K562 (cell line): ENCODE results near the gene RTF2. TPM values are rescaled to one million over a fixed set of nuclear protein-coding genes. Genes with fewer than 3 reads are reported as not detected.

Source experiments
- ATAC-seq: fragments of 200-7000 bp; cut with Tn5 transposase; 3 replicates; pipeline ENCODE4 v1.9.1; 2020; ENCODE audit warnings: moderate library complexity
- BruUV-seq: library from RNA; stranded (reverse); fragments of 400-500 nt; replicated peaks from 2 replicates; lab custom pipeline; 2021; lab: Mats Ljungman, UMichigan
- CTCF ChIA-PET: fragments of 300-600 bp; formaldehyde crosslinking; extraction: SDS; loops from one replicate; lab custom pipeline; 2021; ENCODE audit warnings: low intra/inter-chr PET ratio; lab: Yijun Ruan, JAX
- POLR2A ChIA-PET: fragments of 300-600, 350-650 bp; sonication (Branson Sonifier 250); formaldehyde crosslinking; extraction: SDS; loops from one replicate; lab custom pipeline; 2021; ENCODE audit warnings: antibody characterized with exemption, inconsistent platforms; lab: Yijun Ruan, JAX
- DNase-seq, 4 experiments: peaks; one replicate each; pipeline versions ENCODE4 v3.0.0 to v3.0.0-alpha.2; 2011 to 2018; ENCODE audit warnings: low spot score in 3 of 4, mixed read lengths in 3 of 4; ENCODE audit errors: extremely low read depth in 1 of 4
- FAIRE-seq: peaks from 2 replicates; lab custom pipeline; 2011; peaks lifted over from hg19 to GRCh38; lab: Jason Lieb, UNC
- H2AFZ ChIP-seq: 2 replicates; pipeline ENCODE4 v1.6.0; 2011; ENCODE audit warnings: low read depth, low read length, control low read depth, inconsistent platforms
- H3K27ac ChIP-seq: fragments of 200-600 bp; 3 replicates; pipeline ENCODE4 v1.8.0; 2011; ENCODE audit warnings: low read depth, mild to moderate bottlenecking, control low read depth, inconsistent platforms, low read length, moderate library complexity, mixed read lengths; ENCODE audit errors: extremely low read depth
- H3K27me3 ChIP-seq, 2 experiments: fragments of 300-600 bp in 1 of 2; 2 replicates in 1 of 2; 3 replicates in 1 of 2; pipeline versions ENCODE4 v1.6.0 to v1.8.0; 2011; ENCODE audit warnings: inconsistent platforms in 2 of 2, low read length in 2 of 2, mild to moderate bottlenecking in 1 of 2, mixed read lengths in 1 of 2, moderate library complexity in 1 of 2; ENCODE audit not compliant: control insufficient read depth in 2 of 2, insufficient read depth in 2 of 2
- H3K36me3 ChIP-seq: fragments of 300-600 bp; 3 replicates; pipeline ENCODE4 v1.8.0; 2011; ENCODE audit warnings: mild to moderate bottlenecking, low read length, inconsistent platforms; ENCODE audit not compliant: control insufficient read depth, insufficient read depth
- H3K4me1 ChIP-seq, 2 experiments: fragments of 200-600 bp in 1 of 2; replicated peaks in 1 of 2; 2 replicates in 1 of 2; 3 replicates in 1 of 2; pipeline versions ENCODE4 v1.5.1 to v1.8.0; 2011; ENCODE audit warnings: inconsistent platforms in 2 of 2, low read length in 2 of 2, mild to moderate bottlenecking in 1 of 2, mixed read lengths in 1 of 2, moderate library complexity in 1 of 2; ENCODE audit not compliant: control insufficient read depth in 2 of 2, insufficient read depth in 2 of 2
- H3K4me2 ChIP-seq: 2 replicates; pipeline ENCODE4 v1.6.1; 2011; ENCODE audit warnings: low read length, control low read depth, inconsistent platforms, mixed read lengths; ENCODE audit not compliant: insufficient read depth
- H3K4me3 ChIP-seq: fragments of 200-600 bp; sonication (generic), shearing (Covaris generic); 2 replicates; pipeline ENCODE4 v1.5.1; 2016; ENCODE audit warnings: control low read depth, inconsistent platforms
- H3K79me2 ChIP-seq: fragments of 200-600 bp; 3 replicates; pipeline ENCODE4 v1.8.0; 2011; ENCODE audit warnings: low read length, inconsistent platforms; ENCODE audit not compliant: control insufficient read depth, insufficient read depth
- H3K9ac ChIP-seq, 2 experiments: 2 replicates each; pipeline versions ENCODE4 v1.6.0 to v1.6.1; 2011; ENCODE audit warnings: low read depth in 2 of 2, low read length in 2 of 2, control low read depth in 1 of 2, inconsistent platforms in 1 of 2, mild to moderate bottlenecking in 1 of 2, mixed read lengths in 1 of 2; ENCODE audit not compliant: insufficient read depth in 1 of 2
- H3K9me1 ChIP-seq: one replicate; pipeline ENCODE4 v1.6.0; 2011; ENCODE audit warnings: inconsistent platforms, mild to moderate bottlenecking, low read length, moderate library complexity; ENCODE audit not compliant: control insufficient read depth, insufficient read depth
- H3K9me3 ChIP-seq: replicated peaks from 2 replicates; pipeline ENCODE4 v1.5.1; 2011; ENCODE audit warnings: low read depth, low read length, inconsistent platforms; ENCODE audit not compliant: control insufficient read depth, insufficient read depth
- H4K20me1 ChIP-seq: replicated peaks from 2 replicates; pipeline ENCODE4 v1.6.1; 2011; ENCODE audit warnings: low read length, inconsistent platforms, mixed read lengths; ENCODE audit not compliant: control insufficient read depth, insufficient read depth
- FOXK2 ChIP-seq, 2 experiments: fragments of 450-650 bp; IDR thresholded peaks in 1 of 2; conservative IDR thresholded peaks in 1 of 2; 2 replicates each; pipeline ENCODE4 v1.6.1; 2016; ENCODE audit warnings: low read depth in 2 of 2, mild to moderate bottlenecking in 1 of 2
- GATAD2B ChIP-seq: fragments of 450-650 bp; IDR thresholded peaks from 2 replicates; pipeline ENCODE4 v1.6.1; 2017; ENCODE audit warnings: mild to moderate bottlenecking, borderline replicate concordance
- KLF1 ChIP-seq: fragments of 450-650 bp; IDR thresholded peaks from 2 replicates; pipeline ENCODE4 v1.6.1; 2016; ENCODE audit warnings: missing genetic modification characterization, missing compliant biosample characterization
- SETDB1 ChIP-seq: IDR thresholded peaks from one replicate; pipeline ENCODE4 v1.6.1; 2012; ENCODE audit warnings: low read length, control low read depth, inconsistent platforms
- STAG1 ChIP-seq: sonication (generic); formaldehyde crosslinking; IDR thresholded peaks from 2 replicates; pipeline ENCODE4 v1.5.0; 2020; ENCODE audit warnings: missing genetic modification reagents, borderline replicate concordance
- ZNF134 ChIP-seq: fragments of 250-450 bp; sonication (Bioruptor Pico); conservative IDR thresholded peaks from 2 replicates; pipeline ENCODE4 v1.4.0; 2020
- WGBS: fragments of 100-300 bp; shearing (Covaris generic); methylation state at CpG from one replicate; pipeline ENCODE4 v1.1.6; 2016; ENCODE audit warnings: low coverage, mixed read lengths; ENCODE audit not compliant: insufficient coverage; ENCODE audit errors: missing lambda C conversion rate; 5-methylcytosine and 5-hydroxymethylcytosine counted together
- in situ Hi-C: fragments of 300-500 bp; cut with MboI; formaldehyde crosslinking; loops from 4 replicates; pipeline ENCODE4 v1.15.0; 2018; ENCODE audit warnings: inconsistent platforms, mixed read lengths
- intact Hi-C: fragments of 100-400 bp; cut with micrococcal nuclease; formaldehyde crosslinking; loops from 2 replicates; pipeline ENCODE4 v1.14.2; 2022
- polyA plus RNA-seq, 8 experiments: library from polyadenylated mRNA; depleted of rRNA in 4 of 8; stranded (reverse) in 5 of 8; unstranded in 3 of 8; fragments of >200 nt; fragmentation: Nextera tagmentation in 2 of 8; fragmentation: Illumina TruSeq in 1 of 8; extraction: Ambion mirVana in 2 of 8; extraction: Trizol in 1 of 8; gene quantifications; 2 replicates each; pipeline versions ENCODE4 v1.2.1 to v1.2.3, GENCODE V29; 2011 to 2014; ENCODE audit warnings: inconsistent platforms in 1 of 8, missing spikeins in 1 of 8
- total RNA-seq, 7 experiments: library from RNA; depleted of rRNA in 6 of 7; stranded (reverse); fragments of >200 nt in 6 of 7; fragmentation: Illumina TruSeq in 2 of 7; extraction: Trizol in 2 of 7; gene quantifications; 2 replicates each; pipeline versions ENCODE4 v1.2.1 to v1.2.3, GENCODE V29; 2011 to 2021; ENCODE audit warnings: low replicate concordance in 1 of 7
- TF ChIP-seq, protein P1 (sequence below): sonication (generic); formaldehyde crosslinking; IDR thresholded peaks from 2 replicates; pipeline ENCODE4 v1.8.0; 2022; ENCODE audit warnings: mild to moderate bottlenecking, missing genetic modification reagents
- TF ChIP-seq, protein P2 (sequence below): sonication (generic); formaldehyde crosslinking; IDR thresholded peaks from 2 replicates; pipeline ENCODE4 v1.8.1; 2023; ENCODE audit warnings: mild to moderate bottlenecking, missing genetic modification reagents

Gene RTF2
- total and polyA plus RNA-seq, 9 of the 15 experiments (the other 6 are each of a cell fraction or from before 2014, with no cell fraction given), result 67.0 to 177 (median 84.9) TPM

DNA sequence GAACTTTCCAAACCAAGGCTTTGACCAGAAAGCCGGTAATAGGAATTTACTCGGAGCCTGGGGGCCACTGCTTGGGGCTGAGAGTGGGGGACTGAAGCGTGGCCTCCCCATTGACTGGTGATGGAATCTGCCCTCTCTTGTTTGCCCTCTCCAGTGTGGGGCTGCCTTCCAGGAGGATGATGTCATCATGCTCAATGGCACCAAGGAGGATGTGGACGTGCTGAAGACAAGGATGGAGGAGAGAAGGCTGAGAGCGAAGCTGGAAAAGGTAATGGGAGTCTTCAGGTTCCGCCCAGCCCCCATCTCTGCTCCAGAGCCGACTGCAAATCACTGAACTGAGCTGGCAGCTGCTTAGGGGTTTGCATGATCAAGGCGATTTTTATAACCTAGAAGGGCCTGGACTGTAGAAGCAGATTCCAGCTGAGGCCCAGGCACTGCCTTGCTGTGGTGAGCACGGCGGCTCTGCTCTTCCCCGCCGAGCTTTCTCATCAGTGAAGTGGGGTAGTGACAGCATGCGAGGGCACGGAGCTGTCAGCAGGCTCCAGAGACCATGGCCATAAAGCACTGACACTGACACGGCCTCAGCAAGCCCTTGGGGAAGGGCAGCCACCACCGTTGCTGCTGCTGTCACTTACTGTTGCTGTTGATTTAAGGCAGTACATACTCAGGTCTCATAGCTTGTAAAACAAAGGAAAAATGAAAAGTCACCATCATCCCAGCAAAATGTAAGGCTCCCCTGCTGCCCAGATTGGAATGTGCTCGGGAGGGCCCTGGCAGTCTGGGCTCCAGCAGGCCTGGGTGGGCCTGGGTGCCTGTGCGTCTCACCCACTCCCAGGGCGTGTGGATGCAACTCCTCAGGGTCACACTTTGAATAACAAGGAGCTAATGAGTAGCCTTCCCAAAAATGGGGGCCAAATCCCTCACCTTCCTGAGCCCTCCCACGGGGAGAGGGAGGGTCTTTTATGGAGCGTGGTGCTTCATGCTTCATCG lies 45.0 kb downstream of the RTF2 start:
- Histone ChIP-seq H3K27ac (no peak overlapping the region), H3K79me2 (no peaks in the 10 kb centered on the region)
- no peak for DNase-seq
- BruUV-seq, result no TSS peak
- WGBS, result 88% methylated on average over 18 of the region's 22 CpGs
- POLR2A ChIA-PET, result interaction anchor here (0.7 to 0.8 kb wide), 2 partner anchors 199 to 1039 kb away, joined by 3 to 4 read pairs; no protein-coding TSS in a partner anchor
- no peak for TF ChIP-seq FOXK2 (conservative IDR thresholded peaks at IDR 0.05 in 1 of 2, IDR thresholded peaks at IDR 0.05 in 1 of 2; ENCODE audit: low read depth in 2 of 2)
- TF ChIP-seq GATAD2B, result no peak
- TF ChIP-seq STAG1 (CRISPR knock-in tag), result no peak
- no peak for TF ChIP-seq ZNF134 (CRISPR knock-in tag)
- TF ChIP-seq KLF1 (tag), result no peak
- TF ChIP-seq, protein P1, sequence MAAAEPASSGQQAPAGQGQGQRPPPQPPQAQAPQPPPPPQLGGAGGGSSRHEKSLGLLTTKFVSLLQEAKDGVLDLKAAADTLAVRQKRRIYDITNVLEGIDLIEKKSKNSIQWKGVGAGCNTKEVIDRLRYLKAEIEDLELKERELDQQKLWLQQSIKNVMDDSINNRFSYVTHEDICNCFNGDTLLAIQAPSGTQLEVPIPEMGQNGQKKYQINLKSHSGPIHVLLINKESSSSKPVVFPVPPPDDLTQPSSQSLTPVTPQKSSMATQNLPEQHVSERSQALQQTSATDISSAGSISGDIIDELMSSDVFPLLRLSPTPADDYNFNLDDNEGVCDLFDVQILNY (CRISPR knock-in tag), result no peak
- TF ChIP-seq, protein P2, sequence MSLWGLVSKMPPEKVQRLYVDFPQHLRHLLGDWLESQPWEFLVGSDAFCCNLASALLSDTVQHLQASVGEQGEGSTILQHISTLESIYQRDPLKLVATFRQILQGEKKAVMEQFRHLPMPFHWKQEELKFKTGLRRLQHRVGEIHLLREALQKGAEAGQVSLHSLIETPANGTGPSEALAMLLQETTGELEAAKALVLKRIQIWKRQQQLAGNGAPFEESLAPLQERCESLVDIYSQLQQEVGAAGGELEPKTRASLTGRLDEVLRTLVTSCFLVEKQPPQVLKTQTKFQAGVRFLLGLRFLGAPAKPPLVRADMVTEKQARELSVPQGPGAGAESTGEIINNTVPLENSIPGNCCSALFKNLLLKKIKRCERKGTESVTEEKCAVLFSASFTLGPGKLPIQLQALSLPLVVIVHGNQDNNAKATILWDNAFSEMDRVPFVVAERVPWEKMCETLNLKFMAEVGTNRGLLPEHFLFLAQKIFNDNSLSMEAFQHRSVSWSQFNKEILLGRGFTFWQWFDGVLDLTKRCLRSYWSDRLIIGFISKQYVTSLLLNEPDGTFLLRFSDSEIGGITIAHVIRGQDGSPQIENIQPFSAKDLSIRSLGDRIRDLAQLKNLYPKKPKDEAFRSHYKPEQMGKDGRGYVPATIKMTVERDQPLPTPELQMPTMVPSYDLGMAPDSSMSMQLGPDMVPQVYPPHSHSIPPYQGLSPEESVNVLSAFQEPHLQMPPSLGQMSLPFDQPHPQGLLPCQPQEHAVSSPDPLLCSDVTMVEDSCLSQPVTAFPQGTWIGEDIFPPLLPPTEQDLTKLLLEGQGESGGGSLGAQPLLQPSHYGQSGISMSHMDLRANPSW (CRISPR knock-in tag), result no peak
- no peak for TF ChIP-seq SETDB1
- TF ChIP-seq, all 486 proteins: peak for 0
- no peak overlapping the region for H2AFZ ChIP-seq
- in situ Hi-C loops (no loop called here), intact Hi-C loops (loop anchor here (5.0 kb wide), 1 partner anchor 111 kb away; no protein-coding TSS in a partner anchor)
- H3K9me3 ChIP-seq, result no peaks in the 10 kb centered on the region
- H3K4me2 ChIP-seq, result no peak overlapping the region
- 0 out of 5 replicates have a peak, but pooled peaks cover 0 to 3% of the 10 kb centered on the region in 2 experiments for H3K4me1 ChIP-seq
- ATAC-seq (no peak), FAIRE-seq (no peak)
- H3K36me3 ChIP-seq, result peaks cover 46% of the 10 kb centered on the region; the same call in 2 of the 3 replicates
- no peak overlapping the region for H3K4me3 ChIP-seq
- CTCF ChIA-PET, result interaction anchor here (0.6 kb wide), 1 partner anchor 16 kb away, joined by 3 read pairs; no protein-coding TSS in a partner anchor
- peaks cover 4% of the 10 kb centered on the region for H3K9me1 ChIP-seq
- H3K9ac ChIP-seq, result no peak overlapping the region
- H3K27me3 ChIP-seq, result no peaks in the 10 kb centered on the region
- no peaks in the 10 kb centered on the region; the same call in 1 of the 2 replicates for H4K20me1 ChIP-seq
